Astrocyte of the hippocampus (primary cell): ENCODE data around the gene APPBP2.
"Not testable (repeated sequence)": the region's sequence is repeated elsewhere in the genome, so short reads cannot be mapped to it uniquely, and the experiment has no call there.

ENCODE experiments used
- DNase-seq: peaks from one replicate; pipeline ENCODE4 v3.0.0; 2011; ENCODE audit warnings: low read depth, low spot score

APPBP2 gene

GRCh38 chr17:60435244-60436167 is 90.5 kb downstream of the APPBP2 start:
- DNase-seq = peak; percentile 94

DNA sequence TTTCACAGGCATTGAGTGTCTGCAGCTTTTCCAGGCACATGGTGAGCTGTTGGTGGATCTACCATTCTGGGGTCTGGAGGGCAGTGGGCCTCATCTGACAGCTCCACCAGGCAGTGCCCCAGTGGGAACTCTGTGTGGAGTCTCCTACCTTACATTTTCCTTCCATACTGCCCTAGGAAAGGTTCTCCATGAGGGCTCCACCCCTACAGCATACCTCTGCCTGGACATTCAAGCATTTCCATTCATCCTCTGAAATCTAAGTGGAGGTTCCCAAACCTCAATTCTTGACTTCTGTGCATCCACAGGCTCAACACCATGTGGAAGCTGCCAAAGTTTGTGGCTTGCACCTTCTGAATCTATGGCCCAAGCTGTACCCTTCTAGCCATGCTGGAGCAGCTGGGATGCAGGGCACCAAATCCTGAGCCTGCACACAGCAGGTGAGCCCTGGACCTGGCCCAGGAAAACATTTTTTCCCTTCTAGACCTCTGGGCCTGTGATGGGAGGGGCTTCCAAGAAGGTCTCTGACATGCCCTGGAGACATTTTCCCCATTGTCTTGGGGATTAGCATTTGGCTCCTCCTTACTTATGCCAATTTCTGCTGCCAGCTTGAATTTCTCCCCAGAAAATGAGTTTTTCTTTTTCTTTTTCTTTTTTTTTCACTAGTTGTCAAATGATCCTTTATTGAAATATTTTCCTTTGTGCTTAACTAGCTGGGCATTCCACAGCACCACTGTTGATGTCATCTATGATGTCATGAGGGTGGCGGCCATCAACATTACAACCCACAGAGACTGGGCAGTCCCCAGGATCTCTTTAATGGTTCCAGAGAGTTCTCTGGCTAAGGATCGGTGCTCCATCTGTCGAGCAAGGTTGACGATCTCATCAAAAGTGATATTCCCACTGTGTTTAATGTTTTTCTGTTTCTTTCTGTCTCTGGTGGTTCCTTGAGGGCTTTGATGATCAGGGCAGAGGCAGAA is 92.7 kb downstream of the APPBP2 start:
- DNase-seq = not testable (repeated sequence)

GRCh38 chr17:60430561-60430960 is 95.5 kb downstream of the APPBP2 start:
- not testable (repeated sequence) for DNase-seq

DNA sequence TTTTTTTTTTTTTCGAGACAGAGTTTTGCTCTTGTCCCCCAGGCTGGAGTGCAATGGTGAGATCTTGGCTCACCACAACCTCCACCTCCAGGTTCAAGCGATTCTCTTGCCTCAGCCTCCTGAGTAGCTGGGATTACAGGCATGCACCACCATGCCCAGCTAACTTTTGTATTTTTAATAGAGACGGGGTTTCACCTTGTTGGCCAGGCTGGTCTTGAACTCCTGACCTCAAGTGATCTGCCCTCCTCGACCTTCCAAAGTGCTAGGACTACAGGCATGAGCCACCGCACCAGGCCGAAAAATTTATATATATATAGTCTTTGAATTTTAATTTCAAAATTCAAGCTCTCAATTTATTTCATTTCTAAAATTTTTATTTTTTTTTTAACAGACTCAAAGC is 97.6 kb downstream of the APPBP2 start:
- not testable (repeated sequence) for DNase-seq

DNA sequence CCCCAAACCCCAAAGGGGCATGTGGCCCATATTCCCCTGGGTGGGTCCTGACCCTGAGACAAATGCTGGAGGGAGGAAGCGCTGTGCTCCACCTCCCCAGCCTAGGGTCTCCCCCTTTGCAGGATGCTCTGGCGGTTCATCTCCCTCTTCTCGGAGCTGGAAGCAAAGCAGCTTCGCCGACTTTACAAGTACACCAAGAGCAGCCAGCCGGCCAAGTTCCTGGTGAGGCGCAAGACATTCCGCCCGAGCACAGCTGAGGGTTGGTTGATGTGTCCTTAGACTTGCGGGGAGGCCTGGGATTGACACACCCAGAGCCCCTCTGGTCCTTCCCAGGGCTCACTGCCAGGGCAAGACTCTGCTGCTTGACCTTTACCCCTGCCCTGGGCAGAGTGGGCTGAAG is 99.4 kb downstream of the APPBP2 start:
- DNase-seq = no peak

DNA sequence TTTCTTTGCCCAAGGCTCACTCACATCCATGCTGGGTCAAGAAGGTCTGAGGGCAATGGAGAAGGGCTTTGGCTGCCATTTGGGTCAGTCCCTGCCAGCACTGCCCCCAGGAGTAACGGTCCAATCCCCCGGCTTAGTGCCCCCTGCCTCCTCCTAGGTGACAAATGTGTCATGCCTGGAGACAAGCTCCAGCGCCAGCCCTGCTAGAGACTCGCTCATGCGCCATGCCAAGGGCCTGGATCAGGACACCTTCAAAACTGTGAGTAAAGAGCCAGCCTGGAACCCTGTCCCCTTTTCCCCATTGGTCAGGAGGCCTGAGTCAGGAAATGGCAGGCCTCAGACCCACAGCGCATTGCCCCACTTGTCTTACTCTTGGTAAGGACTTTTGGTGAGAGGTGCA is 100.4 kb downstream of the APPBP2 start:
- DNase-seq = no peak

DNA sequence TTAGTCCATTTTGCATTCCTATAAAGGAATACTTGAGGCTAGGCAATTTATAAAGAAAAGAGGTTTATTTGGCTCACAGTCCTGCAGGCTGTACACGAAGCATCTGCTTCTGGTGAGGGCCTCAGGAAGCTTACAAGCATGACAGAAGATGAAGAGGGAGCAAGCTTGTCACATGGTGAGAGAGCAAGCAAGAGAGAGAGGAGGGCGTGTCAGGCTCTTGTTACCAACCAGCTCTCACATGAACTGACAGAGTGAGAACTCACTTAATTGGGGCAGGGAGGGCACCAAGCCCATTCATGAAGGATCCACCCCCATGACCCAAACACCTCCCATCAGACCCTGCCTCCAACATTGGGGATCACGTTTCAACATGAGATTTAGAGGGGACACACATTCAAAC is 102.2 kb downstream of the APPBP2 start:
- no peak for DNase-seq

- DNase-seq = no peak
Observed at GRCh38 chr17:60422162-60422665, 103.8 kb downstream of the APPBP2 start, which contains the start of gene CHCT1. Gene CHCT1 (plus strand): TSS chr17:60422489. CDS start chr17:60422593, 104 bp downstream.

DNA sequence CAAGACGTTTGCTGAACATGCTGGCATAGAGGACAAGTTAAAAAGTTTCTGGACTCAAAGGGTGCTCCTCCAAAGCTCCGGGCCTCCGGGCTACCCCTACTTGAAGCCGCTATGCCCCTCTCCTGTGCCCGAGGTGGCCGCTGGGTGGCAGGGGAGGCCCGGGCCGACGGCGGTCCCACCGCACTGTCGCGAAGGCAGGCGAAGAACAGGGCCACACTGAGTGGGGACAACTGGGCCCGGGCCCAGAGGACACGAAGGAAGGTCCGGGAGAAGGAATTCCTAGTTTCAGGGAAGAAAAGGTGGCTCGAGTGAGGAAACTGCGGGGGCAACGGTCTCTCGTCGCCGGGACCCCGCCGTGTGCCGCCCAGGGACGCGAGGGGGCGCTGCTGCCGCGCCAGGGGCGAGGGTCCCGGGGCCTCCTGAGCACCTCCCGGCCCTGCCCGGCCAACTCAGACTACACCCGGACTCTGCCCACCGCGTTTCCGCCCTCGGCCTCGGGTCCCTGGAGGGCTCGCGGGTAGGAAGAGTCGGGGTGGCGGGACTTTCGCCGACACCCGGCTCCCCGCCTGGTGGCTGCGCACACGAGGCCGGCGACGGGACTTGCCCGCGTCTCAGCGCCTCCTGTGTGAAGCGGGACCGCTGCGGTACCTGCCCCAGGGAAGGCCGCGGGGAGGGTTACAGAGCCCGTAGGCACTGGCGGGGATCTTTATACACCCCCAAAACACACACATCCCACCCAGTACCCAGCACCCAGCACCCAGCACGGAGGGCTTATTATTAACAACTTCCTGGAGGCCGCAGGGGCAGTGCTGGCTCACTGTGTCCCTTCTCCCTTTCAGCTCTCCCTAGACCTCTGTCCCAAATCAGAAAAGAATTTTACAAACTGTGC is 104.5 kb downstream of the APPBP2 start:
- DNase-seq = peak; percentile 80

GRCh38 chr17:60419875-60420274 is 106.2 kb downstream of the APPBP2 start:
- DNase-seq = not testable (repeated sequence)

DNA sequence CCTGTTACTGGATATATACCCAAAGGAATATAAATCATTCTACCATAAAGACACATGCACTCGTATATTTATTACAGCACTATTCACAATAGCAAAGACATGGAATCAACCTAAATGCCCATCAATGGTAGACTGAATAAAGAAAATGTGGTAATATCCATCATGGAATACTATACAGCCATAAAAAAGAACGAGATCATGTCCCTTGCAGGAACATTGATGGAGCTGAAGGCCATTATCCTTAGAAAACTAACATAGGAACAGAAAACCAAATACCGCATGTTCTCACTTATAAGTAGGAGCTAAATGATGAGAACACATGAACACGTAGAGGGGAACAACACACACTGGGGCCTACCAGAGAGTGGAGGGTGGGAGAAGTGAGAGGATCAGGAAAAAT is 107.0 kb downstream of the APPBP2 start:
- not testable (repeated sequence) for DNase-seq

GRCh38 chr17:60416368-60416925 is 109.6 kb downstream of the APPBP2 start:
- no peak for DNase-seq

DNA sequence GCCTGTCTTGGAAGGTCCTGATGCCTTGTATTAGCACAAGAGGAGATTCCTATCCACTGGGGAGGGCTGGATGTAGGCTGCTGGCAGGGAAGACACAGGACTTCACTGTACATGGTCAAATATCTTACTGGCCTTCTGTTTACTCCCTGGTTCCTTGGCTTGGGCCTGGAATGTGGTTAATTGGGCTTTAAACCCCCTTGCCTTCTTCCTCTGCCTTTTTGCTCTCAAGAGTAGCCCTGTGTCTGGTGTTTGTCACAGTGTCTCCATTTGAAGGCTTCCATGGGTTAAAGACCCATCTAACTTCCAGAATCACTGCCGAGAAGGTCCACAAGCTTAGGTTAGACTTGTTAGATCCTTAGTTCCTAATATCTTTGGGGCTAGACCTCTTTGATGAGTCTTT is 110.9 kb downstream of the APPBP2 start:
- DNase-seq = no peak

DNA sequence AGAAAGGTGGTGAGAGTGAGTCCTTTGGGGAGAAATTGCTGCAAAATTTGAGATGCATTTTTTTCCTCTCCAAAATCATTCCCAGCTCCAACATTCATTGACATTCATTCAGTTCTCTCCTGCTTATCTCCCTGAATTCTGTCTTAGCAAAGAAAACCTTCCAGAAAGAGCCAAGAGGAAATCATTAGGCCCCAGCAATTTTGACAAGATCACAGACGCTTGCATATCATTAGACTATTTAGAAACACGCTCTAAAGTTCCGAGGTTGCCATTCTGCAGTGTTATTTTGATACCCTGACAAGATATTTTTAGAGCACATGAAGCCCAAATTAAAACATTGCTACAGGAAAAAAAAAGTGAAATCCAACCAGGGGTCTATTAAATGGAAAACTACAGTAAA is 113.3 kb downstream of the APPBP2 start:
- DNase-seq = no peak

- DNase-seq = no peak
Observed at GRCh38 chr17:60410001-60410400, 116.0 kb downstream of the APPBP2 start.

GRCh38 chr17:60406887-60407286 is 119.2 kb downstream of the APPBP2 start:
- DNase-seq = no peak

DNA sequence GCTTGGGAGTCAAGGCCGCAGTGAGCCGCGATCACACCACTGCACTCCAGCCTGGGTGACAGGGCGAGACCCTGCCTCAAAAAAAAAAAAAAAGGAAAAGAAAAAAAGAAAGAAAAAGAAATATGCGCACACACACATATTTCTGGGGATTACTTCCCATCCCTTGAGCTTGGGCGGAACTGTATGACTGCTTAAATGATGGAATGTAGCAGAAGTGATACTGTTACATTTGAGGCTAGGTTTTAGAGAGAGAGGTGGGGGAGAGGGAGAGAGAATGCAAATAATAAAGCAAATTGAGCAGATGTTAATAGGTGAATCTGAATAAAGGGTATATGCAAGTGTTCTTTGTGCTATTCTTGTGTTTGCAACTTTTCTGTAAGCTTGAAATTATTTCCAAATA is 122.1 kb downstream of the APPBP2 start:
- no peak for DNase-seq

DNA sequence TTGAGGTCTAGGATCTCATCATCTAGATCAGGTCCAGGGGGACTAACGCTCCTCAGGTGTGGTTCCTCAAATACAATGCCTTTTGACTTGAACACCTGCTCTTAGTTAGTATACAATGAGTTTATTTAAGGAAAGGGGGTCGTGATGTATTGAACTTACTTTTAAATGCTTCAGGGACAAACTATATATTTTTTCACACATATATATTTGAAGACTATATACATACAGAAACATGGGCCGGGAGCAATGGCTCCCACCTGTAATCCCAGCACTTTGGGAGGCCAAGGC is 122.6 kb downstream of the APPBP2 start:
- no peak for DNase-seq

DNA sequence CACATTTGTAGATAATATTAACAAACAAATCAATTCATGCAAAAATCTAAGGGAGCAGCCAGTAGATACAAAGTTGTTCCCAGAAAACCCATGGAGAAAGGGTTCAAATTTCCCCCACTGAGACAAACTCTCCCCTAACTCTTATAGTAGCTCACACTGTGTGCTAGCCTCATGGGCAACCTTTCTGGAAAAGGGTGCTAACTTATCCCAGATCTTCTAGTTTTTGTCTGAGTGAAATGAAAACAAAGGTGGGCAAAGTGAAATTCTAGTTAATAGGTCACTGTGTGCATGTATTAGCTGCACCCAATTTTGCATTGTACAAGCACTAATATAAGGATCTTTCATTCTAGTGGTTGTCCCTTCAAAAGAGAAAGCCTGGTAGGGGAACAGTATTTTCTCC is 124.2 kb downstream of the APPBP2 start:
- no peak for DNase-seq

GRCh38 chr17:60398227-60398959 is 127.6 kb downstream of the APPBP2 start:
- DNase-seq = no peak
